HepG2 (cell line): ENCODE results near the gene NUP62. TPM values are rescaled to one million over a fixed set of nuclear protein-coding genes. Genes with fewer than 3 reads are reported as not detected.

ENCODE experiments used
- DZIP1 ChIP-seq: sonication (generic); formaldehyde crosslinking; IDR thresholded peaks from 2 replicates; pipeline ENCODE4 v1.5.0; 2020; ENCODE audit warnings: mild to moderate bottlenecking, missing genetic modification reagents
- HHEX ChIP-seq: IDR thresholded peaks from 2 replicates; pipeline ENCODE4 v1.6.1; 2016; ENCODE audit warnings: control low read depth
- HOXA3 ChIP-seq: sonication (generic); formaldehyde crosslinking; IDR thresholded peaks from 2 replicates; pipeline ENCODE4 v1.5.0; 2020; ENCODE audit warnings: missing genetic modification reagents
- HOXA7 ChIP-seq: sonication (generic); formaldehyde crosslinking; IDR thresholded peaks from 2 replicates; pipeline ENCODE4 v1.8.1; 2022; ENCODE audit warnings: mild to moderate bottlenecking, missing genetic modification reagents, moderate library complexity
- KAT7 ChIP-seq: IDR thresholded peaks from 2 replicates; pipeline ENCODE4 v1.6.1; 2018; ENCODE audit warnings: borderline replicate concordance, missing compliant biosample characterization
- KLF13 ChIP-seq: sonication (generic); formaldehyde crosslinking; IDR thresholded peaks from 2 replicates; pipeline ENCODE4 v1.4.0; 2020; ENCODE audit warnings: mild to moderate bottlenecking, missing genetic modification reagents
- MAF1 ChIP-seq: sonication (generic); formaldehyde crosslinking; IDR thresholded peaks from 2 replicates; pipeline ENCODE4 v1.5.0; 2020; ENCODE audit warnings: missing genetic modification reagents, borderline replicate concordance
- MIXL1 ChIP-seq: IDR thresholded peaks from 2 replicates; pipeline ENCODE4 v1.6.1; 2016
- PCBP1 ChIP-seq: fragments of 200-400 bp; formaldehyde crosslinking; IDR thresholded peaks from 2 replicates; pipeline ENCODE4 v1.6.1; 2017; ENCODE audit warnings: mild to moderate bottlenecking, low read depth, low read length, borderline replicate concordance
- THAP11 ChIP-seq: IDR thresholded peaks from 2 replicates; pipeline ENCODE4 v1.6.1; 2016; ENCODE audit warnings: missing biosample characterization, missing genetic modification reagents
- THAP9 ChIP-seq: sonication (generic); formaldehyde crosslinking; IDR thresholded peaks from 2 replicates; pipeline ENCODE4; 2020; ENCODE audit warnings: missing genetic modification reagents, mild to moderate bottlenecking, borderline replicate concordance
- TSC22D2 ChIP-seq: sonication (generic); formaldehyde crosslinking; IDR thresholded peaks from 2 replicates; pipeline ENCODE4 v1.5.1; 2020; ENCODE audit warnings: missing genetic modification reagents, mild to moderate bottlenecking, borderline replicate concordance
- ZC3H4 ChIP-seq: sonication (generic); formaldehyde crosslinking; IDR thresholded peaks from 2 replicates; pipeline ENCODE4 v1.4.0; 2020; ENCODE audit warnings: missing genetic modification reagents, borderline replicate concordance
- ZFAT ChIP-seq: sonication (generic); formaldehyde crosslinking; conservative IDR thresholded peaks from 2 replicates; pipeline ENCODE4 v1.8.1; 2023; ENCODE audit warnings: missing genetic modification reagents, inconsistent platforms
- ZFP41 ChIP-seq: sonication (generic); formaldehyde crosslinking; IDR thresholded peaks from 2 replicates; pipeline ENCODE4 v1.4.0; 2020; ENCODE audit warnings: mild to moderate bottlenecking, missing genetic modification reagents, borderline replicate concordance
- ZIK1 ChIP-seq: sonication (generic); formaldehyde crosslinking; IDR thresholded peaks from 2 replicates; pipeline ENCODE4 v1.5.0; 2020; ENCODE audit warnings: mild to moderate bottlenecking, low read depth, missing genetic modification reagents, borderline replicate concordance
- ZNF18 ChIP-seq: sonication (generic); formaldehyde crosslinking; IDR thresholded peaks from 2 replicates; pipeline ENCODE4 v1.8.0; 2022; ENCODE audit warnings: mild to moderate bottlenecking, missing genetic modification reagents; ENCODE audit not compliant: insufficient replicate concordance
- ZNF205 ChIP-seq: IDR thresholded peaks from 2 replicates; pipeline ENCODE4 v1.6.1; 2018; ENCODE audit warnings: missing biosample characterization, missing genetic modification reagents
- ZNF260 ChIP-seq: sonication (generic); formaldehyde crosslinking; IDR thresholded peaks from 2 replicates; pipeline ENCODE4 v1.4.0; 2020; ENCODE audit warnings: missing genetic modification reagents, low read depth, mild to moderate bottlenecking, borderline replicate concordance
- ZNF274 ChIP-seq: sonication (generic); formaldehyde crosslinking; IDR thresholded peaks from 2 replicates; pipeline ENCODE4 v1.5.1; 2020; ENCODE audit warnings: mild to moderate bottlenecking, missing genetic modification reagents
- ZNF329 ChIP-seq: sonication (generic); formaldehyde crosslinking; IDR thresholded peaks from 2 replicates; pipeline ENCODE4 v1.9.0; 2021; ENCODE audit warnings: low read depth, mild to moderate bottlenecking, missing genetic modification reagents
- ZNF713 ChIP-seq: sonication (generic); formaldehyde crosslinking; IDR thresholded peaks from 2 replicates; pipeline ENCODE4 v1.4.0; 2020; ENCODE audit warnings: mild to moderate bottlenecking, missing genetic modification reagents
- ZZZ3 ChIP-seq: sonication (generic); formaldehyde crosslinking; IDR thresholded peaks from 2 replicates; pipeline ENCODE4 v1.4.0; 2020; ENCODE audit warnings: missing genetic modification reagents, mild to moderate bottlenecking, borderline replicate concordance
- polyA plus RNA-seq, 8 experiments: library from polyadenylated mRNA; depleted of rRNA in 3 of 8; stranded (reverse) in 7 of 8; unstranded in 1 of 8; fragments of >200 nt; fragmentation: Illumina TruSeq in 4 of 8; extraction: Trizol in 4 of 8; gene quantifications; 2 replicates each; pipeline versions ENCODE4 v1.2.1 to v1.2.3, GENCODE V29; 2011 to 2016; ENCODE audit warnings: low read depth in 4 of 8, missing spikeins in 1 of 8, mixed read lengths in 1 of 8; ENCODE audit not compliant: insufficient read depth in 1 of 8
- total RNA-seq, 5 experiments: library from RNA; depleted of rRNA; stranded (reverse); fragments of >200 nt; fragmentation: Illumina TruSeq; extraction: Trizol; gene quantifications; 2 replicates each; pipeline ENCODE4 v1.2.3, GENCODE V29; 2016; ENCODE audit warnings: low read depth in 1 of 5

The NUP62 gene
- total and polyA plus RNA-seq, 2 of the 13 experiments (the other 11 are each of a cell fraction or from before 2014, with no cell fraction given), result 16.5 to 41.5 TPM

GRCh38 chr19:49866933-49867782 lies 62.1 kb downstream of the NUP62 start, which contains the start of gene PNKP (continued):
- TF ChIP-seq PCBP1 (no peak), MAF1 (0 out of 2 replicates have a peak, but pooled peaks have one; percentile 27), MIXL1 (peak; percentile 16; the same call in 1 of the 2 replicates), DZIP1 (0 out of 2 replicates have a peak, but pooled peaks have one; percentile 48), ZIK1 (CRISPR knock-in tag) (no peak), ZNF260 (CRISPR knock-in tag) (no peak), ZNF329 (CRISPR knock-in tag) (peak; percentile 12; the same call in 1 of the 2 replicates), ZFAT (CRISPR knock-in tag) (no peak), HOXA7 (CRISPR knock-in tag) (no peak), THAP11 (CRISPR knock-in tag) (peak; percentile 88), TSC22D2 (CRISPR knock-in tag) (0 out of 2 replicates have a peak, but pooled peaks have one; percentile 37), HOXA3 (peak; percentile 88), ZZZ3 (CRISPR knock-in tag) (peak; percentile 41; the same call in 1 of the 2 replicates), ZFP41 (CRISPR knock-in tag) (no peak), ZNF205 (peak; percentile 21; the same call in 1 of the 2 replicates), KAT7 (CRISPR knock-in tag) (0 out of 2 replicates have a peak, but pooled peaks have one; percentile 47), ZC3H4 (CRISPR knock-in tag) (no peak), ZNF274 (CRISPR knock-in tag) (peak; percentile 82; the same call in 1 of the 2 replicates), ZNF18 (CRISPR knock-in tag) (peak; percentile 43), KLF13 (no peak), ZNF713 (CRISPR knock-in tag) (no peak), THAP9 (peak; percentile 92; the same call in 1 of the 2 replicates), HHEX (CRISPR knock-in tag) (no peak)
